ENCODE results near the gene KLHDC8B. TPM values are rescaled to one million over a fixed set of nuclear protein-coding genes. Genes with fewer than 3 reads are reported as not detected.
"Not testable (repeated sequence)": the region's sequence is repeated elsewhere in the genome, so short reads cannot be mapped to it uniquely, and the experiment has no call there.

Gene KLHDC8B
- total RNA-seq, 1 donor from 2014 or later: 36.3 TPM

GRCh38 chr3:49219132-49219531 lies 47.7 kb downstream of the KLHDC8B start:
- Mint-ChIP-seq H3K36me3 (ENCODE audit: unreplicated experiment) (peaks cover 9% of the 10 kb centered on the region), H3K4me1 (ENCODE audit: low read depth, unreplicated experiment) (no peaks in the 10 kb centered on the region), H3K9me3 (ENCODE audit: unreplicated experiment) (peaks cover 4% of the 10 kb centered on the region), H3K4me3 (ENCODE audit: unreplicated experiment) (no peak overlapping the region), H3K27me3 (ENCODE audit: unreplicated experiment) (no peaks in the 10 kb centered on the region), H3K27ac (ENCODE audit: unreplicated experiment) (no peak overlapping the region)
- no peak for DNase-seq
- TF ChIP-seq CTCF (IDR thresholded peaks at IDR 0.05; ENCODE audit: partially characterized antibody, unreplicated experiment): no peak

GRCh38 chr3:49220985-49221563 lies 49.7 kb downstream of the KLHDC8B start:
- not testable (repeated sequence) for H3K9me3 Mint-ChIP-seq (ENCODE audit: unreplicated experiment); H3K27ac Mint-ChIP-seq (ENCODE audit: unreplicated experiment); H3K27me3 Mint-ChIP-seq (ENCODE audit: unreplicated experiment); H3K36me3 Mint-ChIP-seq (ENCODE audit: unreplicated experiment); H3K4me1 Mint-ChIP-seq (ENCODE audit: low read depth, unreplicated experiment); H3K4me3 Mint-ChIP-seq (ENCODE audit: unreplicated experiment); DNase-seq

GRCh38 chr3:49222002-49222401 lies 50.6 kb downstream of the KLHDC8B start:
- H3K4me1 Mint-ChIP-seq (ENCODE audit: low read depth, unreplicated experiment): no peaks in the 10 kb centered on the region
- no peaks in the 10 kb centered on the region for H3K27me3 Mint-ChIP-seq (ENCODE audit: unreplicated experiment)
- no peak overlapping the region for H3K27ac Mint-ChIP-seq (ENCODE audit: unreplicated experiment)
- no peak for TF ChIP-seq CTCF (IDR thresholded peaks at IDR 0.05; ENCODE audit: partially characterized antibody, unreplicated experiment)
- H3K9me3 Mint-ChIP-seq (ENCODE audit: unreplicated experiment): peaks cover 3% of the 10 kb centered on the region
- H3K36me3 Mint-ChIP-seq (ENCODE audit: unreplicated experiment): peaks cover 12% of the 10 kb centered on the region
- no peak for DNase-seq
- no peak overlapping the region for H3K4me3 Mint-ChIP-seq (ENCODE audit: unreplicated experiment)

Other genes with a start within 250 kb of the KLHDC8B start
- gene P4HTM, start 181.4 kb upstream of the KLHDC8B start, total RNA-seq (ENCODE audit: unreplicated experiment): 18.4 TPM
- gene WDR6, start 164.2 kb upstream of the KLHDC8B start, total RNA-seq (ENCODE audit: unreplicated experiment): 236 TPM
- gene DALRD3, start 153.0 kb upstream of the KLHDC8B start, total RNA-seq (ENCODE audit: unreplicated experiment): 26.3 TPM
- gene NDUFAF3, start 149.5 kb upstream of the KLHDC8B start, total RNA-seq (ENCODE audit: unreplicated experiment): 50.6 TPM
- gene IMPDH2, start 142.2 kb upstream of the KLHDC8B start, total RNA-seq (ENCODE audit: unreplicated experiment): 100 TPM
- 135 TPM for gene QRICH1, start 77.5 kb upstream of the KLHDC8B start, total RNA-seq (ENCODE audit: unreplicated experiment)
- gene QARS1, start 66.8 kb upstream of the KLHDC8B start, total RNA-seq (ENCODE audit: unreplicated experiment): 266 TPM
- gene USP19, start 50.8 kb upstream of the KLHDC8B start, total RNA-seq (ENCODE audit: unreplicated experiment): 83.1 TPM
- 16.6 TPM for gene LAMB2, start 38.5 kb upstream of the KLHDC8B start, total RNA-seq (ENCODE audit: unreplicated experiment)
- gene CCDC71, start 5.3 kb upstream of the KLHDC8B start, total RNA-seq (ENCODE audit: unreplicated experiment): 22.1 TPM
- gene C3orf62, start 105.6 kb downstream of the KLHDC8B start, total RNA-seq (ENCODE audit: unreplicated experiment): 7.5 TPM
- 70.0 TPM for gene USP4, start 168.5 kb downstream of the KLHDC8B start, total RNA-seq (ENCODE audit: unreplicated experiment)
- gene GPX1, start 186.8 kb downstream of the KLHDC8B start, total RNA-seq (ENCODE audit: unreplicated experiment): 239 TPM
- 262 TPM for gene RHOA, start 240.4 kb downstream of the KLHDC8B start, total RNA-seq (ENCODE audit: unreplicated experiment)
- 27.7 TPM for gene TCTA, start 240.8 kb downstream of the KLHDC8B start, total RNA-seq (ENCODE audit: unreplicated experiment)

Measured in glutamatergic neuron (in vitro differentiated cells).